ENCODE results near the gene TBL1X. TPM values are rescaled to one million over a fixed set of nuclear protein-coding genes. Genes with fewer than 3 reads are reported as not detected.

The TBL1X gene
- total and polyA plus RNA-seq, 2 of the 13 experiments (the other 11 are each of a cell fraction or from before 2014, with no cell fraction given) = 17.6 to 19.9 TPM

- intact Hi-C loops (cut with micrococcal nuclease; ENCODE audit: unreplicated experiment) (no loop called here), in situ Hi-C loops (cut with HindIII; ENCODE audit: extremely low pct_ligation_motif_present, low pct_unique_long_range_greater_than_20kb) (loop anchor here (25.0 kb wide), 1 partner anchor 739 kb away; no protein-coding TSS in a partner anchor)
- no peaks in the 10 kb centered on the region for H3K79me2 ChIP-seq (ENCODE audit: insufficient read depth, low read length)
- H3K9me3 ChIP-seq (ENCODE audit: low read length) = no peaks in the 10 kb centered on the region
- no peaks in the 10 kb centered on the region for H3K27me3 ChIP-seq (ENCODE audit: control insufficient read depth in 1 of 2, insufficient read depth in 2 of 2, low read length in 2 of 2)
- 96% methylated on average over 9 of the region's 12 CpGs for WGBS (ENCODE audit: low lambda C conversion rate)
- H3K4me3 ChIP-seq (replicated peaks in 1 of 3; ENCODE audit: insufficient read depth in 1 of 3, low read depth in 2 of 3, low read length in 3 of 3) = no peak overlapping the region
- POLR2A ChIA-PET = no interaction called here
- no peak for FAIRE-seq
- CTCF ChIA-PET (ENCODE audit: low intra/inter-chr PET ratio, low total read pairs) = no interaction called here
- no peaks in the 10 kb centered on the region for H3K4me1 ChIP-seq (ENCODE audit: insufficient read depth, low read length)
- H4K20me1 ChIP-seq (ENCODE audit: insufficient read depth, low read length) = no peaks in the 10 kb centered on the region
- BruUV-seq (replicated peaks) = no TSS peak
- no peak for DNase-seq (ENCODE audit: low spot score)
- no peak overlapping the region for H3K4me2 ChIP-seq (ENCODE audit: low read depth, low read length)
- no peak overlapping the region for H3K27ac ChIP-seq (ENCODE audit: extremely low read length, insufficient read depth, low read length)
- H2AFZ ChIP-seq (ENCODE audit: low read length) = no peak overlapping the region
- H3K9ac ChIP-seq (ENCODE audit: insufficient read depth, low read depth, low read length) = no peak overlapping the region
- TF ChIP-seq ZNF232 (CRISPR knock-in tag; IDR thresholded peaks at IDR 0.05; ENCODE audit: borderline replicate concordance) = no peak
- TF ChIP-seq NFATC3 (CRISPR knock-in tag; IDR thresholded peaks at IDR 0.05) = no peak
- 0 out of 2 replicates have a peak, but pooled peaks have one; percentile 12 for TF ChIP-seq CTCF (CRISPR knock-in tag; IDR thresholded peaks at IDR 0.05)
- H3K36me3 ChIP-seq (replicated peaks in 1 of 2; ENCODE audit: control insufficient read depth in 1 of 2, insufficient read depth in 2 of 2, low read length in 2 of 2) = peaks cover 3 to 18% of the 10 kb centered on the region in 2 experiments; a peak in 4 of 5 replicates
- no peak for ATAC-seq
Measured at GRCh38 chrX:9701790-9702189, 236.9 kb downstream of the TBL1X start.

GRCh38 chrX:9703406-9703805 is 238.5 kb downstream of the TBL1X start:
- intact Hi-C loops (cut with micrococcal nuclease; ENCODE audit: unreplicated experiment) = no loop called here
- WGBS (ENCODE audit: low lambda C conversion rate) = 80% methylated on average over 1 of the region's 14 CpGs

More at GRCh38 chrX:9703406-9703805, 238.5 kb downstream of the TBL1X start:
- Histone ChIP-seq H3K36me3 (replicated peaks in 1 of 2; ENCODE audit: control insufficient read depth in 1 of 2, insufficient read depth in 2 of 2, low read length in 2 of 2) (peaks cover 3 to 16% of the 10 kb centered on the region in 2 experiments; a peak in 3 of 5 replicates), H3K4me2 (ENCODE audit: low read depth, low read length) (no peak overlapping the region), H3K9ac (ENCODE audit: insufficient read depth, low read depth, low read length) (no peak overlapping the region), H3K27ac (ENCODE audit: extremely low read length, insufficient read depth, low read length) (no peak overlapping the region), H3K79me2 (ENCODE audit: insufficient read depth, low read length) (no peaks in the 10 kb centered on the region), H3K9me3 (ENCODE audit: low read length) (no peaks in the 10 kb centered on the region), H2AFZ (ENCODE audit: low read length) (no peak overlapping the region), H3K4me1 (ENCODE audit: insufficient read depth, low read length) (no peaks in the 10 kb centered on the region), H3K4me3 (replicated peaks in 1 of 3; ENCODE audit: insufficient read depth in 1 of 3, low read depth in 2 of 3, low read length in 3 of 3) (no peak overlapping the region), H4K20me1 (ENCODE audit: insufficient read depth, low read length) (no peaks in the 10 kb centered on the region), H3K27me3 (ENCODE audit: control insufficient read depth in 1 of 2, insufficient read depth in 2 of 2, low read length in 2 of 2) (no peaks in the 10 kb centered on the region)
- ChIA-PET POLR2A (no interaction called here), CTCF (ENCODE audit: low intra/inter-chr PET ratio, low total read pairs) (no interaction called here)
- TF ChIP-seq ZBED4 (CRISPR knock-in tag; IDR thresholded peaks at IDR 0.05; ENCODE audit: borderline replicate concordance) (no peak), PHF21A (CRISPR knock-in tag; IDR thresholded peaks at IDR 0.05) (no peak), ZNF235 (CRISPR knock-in tag; IDR thresholded peaks at IDR 0.05; ENCODE audit: borderline replicate concordance) (no peak), AKNA (CRISPR knock-in tag; IDR thresholded peaks at IDR 0.05; ENCODE audit: borderline replicate concordance) (no peak)
- no TSS peak for BruUV-seq (replicated peaks)
- DNase-seq (ENCODE audit: low spot score) = no peak
- no peak for FAIRE-seq
- in situ Hi-C loops (cut with HindIII; ENCODE audit: extremely low pct_ligation_motif_present, low pct_unique_long_range_greater_than_20kb) = loop anchor here (25.0 kb wide), 1 partner anchor 741 kb away; no protein-coding TSS in a partner anchor
- ATAC-seq = no peak
